Fibroblast of villous mesenchyme (primary cell): ENCODE results near the gene GPR151. TPM values are rescaled to one million over a fixed set of nuclear protein-coding genes. Genes with fewer than 3 reads are reported as not detected.

ENCODE experiments used
- DNase-seq: peaks from one replicate; pipeline ENCODE4 v3.0.0-alpha.2; 2010; ENCODE audit warnings: low read depth
- H3K4me3 ChIP-seq: 2 replicates; pipeline ENCODE4 v1.5.1; 2011; ENCODE audit warnings: low read depth, mild to moderate bottlenecking, low read length
- total RNA-seq: library from RNA; depleted of rRNA; stranded (reverse); fragments of >200 nt; gene quantifications from 2 replicates; pipeline ENCODE4 v1.2.3, GENCODE V29; 2012
- TF ChIP-seq, protein P1 (sequence below): IDR thresholded peaks from 2 replicates; pipeline ENCODE4 v1.5.1; 2012; ENCODE audit warnings: low read depth, mild to moderate bottlenecking, low read length; ENCODE audit not compliant: insufficient read depth

Gene GPR151
- total RNA-seq, 1 donor: not detected

DNA sequence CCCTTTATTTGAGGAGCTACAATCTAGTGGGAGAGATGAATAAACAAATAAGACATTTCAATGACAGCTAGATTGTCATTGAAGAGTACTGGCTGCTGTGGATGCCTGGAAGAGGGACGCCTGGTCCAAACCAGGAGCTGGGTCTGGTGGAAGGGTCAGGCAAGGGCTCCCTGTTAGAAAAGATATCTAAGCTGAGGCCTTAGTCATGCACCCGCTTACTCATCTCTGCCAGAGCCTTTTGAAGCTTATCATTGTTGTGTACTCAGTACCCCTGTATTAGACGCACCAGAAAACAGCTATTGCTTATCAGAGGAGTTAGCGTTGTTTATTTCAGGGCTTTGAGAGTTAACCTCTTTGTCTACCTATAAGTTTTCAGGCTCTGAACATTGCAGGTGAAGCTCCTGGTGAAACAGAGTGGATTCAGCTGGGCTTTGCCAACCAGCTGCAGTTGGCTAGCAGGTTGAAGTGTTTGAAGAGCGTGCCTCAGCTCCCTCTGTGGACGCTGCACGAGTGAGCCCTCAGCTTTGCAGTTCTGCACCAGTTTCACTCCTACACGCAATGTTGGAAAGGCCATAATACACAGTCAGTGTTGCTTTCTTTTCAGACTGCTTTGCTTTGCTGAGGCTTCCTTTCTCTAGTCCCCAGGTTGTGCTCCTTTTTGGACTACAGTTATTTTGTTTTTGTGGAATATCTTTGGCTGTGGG is 5.6 kb upstream of the GPR151 start:
- no peak overlapping the region for H3K4me3 ChIP-seq
- TF ChIP-seq, protein P1, sequence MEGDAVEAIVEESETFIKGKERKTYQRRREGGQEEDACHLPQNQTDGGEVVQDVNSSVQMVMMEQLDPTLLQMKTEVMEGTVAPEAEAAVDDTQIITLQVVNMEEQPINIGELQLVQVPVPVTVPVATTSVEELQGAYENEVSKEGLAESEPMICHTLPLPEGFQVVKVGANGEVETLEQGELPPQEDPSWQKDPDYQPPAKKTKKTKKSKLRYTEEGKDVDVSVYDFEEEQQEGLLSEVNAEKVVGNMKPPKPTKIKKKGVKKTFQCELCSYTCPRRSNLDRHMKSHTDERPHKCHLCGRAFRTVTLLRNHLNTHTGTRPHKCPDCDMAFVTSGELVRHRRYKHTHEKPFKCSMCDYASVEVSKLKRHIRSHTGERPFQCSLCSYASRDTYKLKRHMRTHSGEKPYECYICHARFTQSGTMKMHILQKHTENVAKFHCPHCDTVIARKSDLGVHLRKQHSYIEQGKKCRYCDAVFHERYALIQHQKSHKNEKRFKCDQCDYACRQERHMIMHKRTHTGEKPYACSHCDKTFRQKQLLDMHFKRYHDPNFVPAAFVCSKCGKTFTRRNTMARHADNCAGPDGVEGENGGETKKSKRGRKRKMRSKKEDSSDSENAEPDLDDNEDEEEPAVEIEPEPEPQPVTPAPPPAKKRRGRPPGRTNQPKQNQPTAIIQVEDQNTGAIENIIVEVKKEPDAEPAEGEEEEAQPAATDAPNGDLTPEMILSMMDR: no peak
- no peak for DNase-seq

- TF ChIP-seq, protein P1: no peak
- H3K4me3 ChIP-seq: no peak overlapping the region
- no peak for DNase-seq
Observed at GRCh38 chr5:146520731-146521130, 4.7 kb upstream of the GPR151 start.

GRCh38 chr5:146519554-146519953 is 3.6 kb upstream of the GPR151 start:
- TF ChIP-seq, protein P1: no peak
- H3K4me3 ChIP-seq: no peak overlapping the region
- no peak for DNase-seq

DNA sequence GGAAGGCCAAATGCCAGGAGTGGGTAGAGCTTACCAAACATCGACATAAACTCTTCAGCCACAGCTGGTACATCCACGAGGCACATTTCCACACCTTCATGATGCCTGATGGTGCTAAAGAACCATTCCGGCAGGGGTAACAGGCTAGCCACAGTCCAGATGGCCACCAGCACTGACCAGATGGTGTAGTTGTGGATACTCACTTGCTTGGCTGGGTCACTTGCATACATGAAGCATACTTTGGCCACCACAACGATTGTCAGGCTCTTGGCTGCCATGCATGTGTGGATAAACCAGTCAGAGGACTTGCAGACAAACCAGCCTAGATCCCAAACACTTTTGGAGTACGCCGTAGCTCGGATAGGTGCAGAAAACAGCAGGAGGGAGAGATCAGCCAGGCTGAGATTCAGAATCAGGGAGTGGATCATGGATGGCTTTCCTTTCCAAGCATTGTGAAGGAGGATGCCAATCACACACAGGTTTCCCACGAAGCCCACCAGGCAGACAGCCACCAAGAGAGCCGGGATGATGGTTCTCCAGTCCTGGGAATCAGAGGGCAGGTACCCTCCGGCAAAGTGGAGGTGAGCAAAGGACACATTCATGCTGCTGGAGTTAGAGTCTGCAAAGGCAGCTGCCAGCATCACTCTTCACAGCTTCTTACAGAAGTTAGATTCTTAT is 378 bp downstream of the GPR151 start:
- TF ChIP-seq, protein P1: no peak
- no peak for DNase-seq
- H3K4me3 ChIP-seq: no peak overlapping the region

GRCh38 chr5:146514575-146514974 is 1.4 kb downstream of the GPR151 start:
- no peak overlapping the region for H3K4me3 ChIP-seq
- DNase-seq: no peak
- TF ChIP-seq, protein P1: no peak

DNA sequence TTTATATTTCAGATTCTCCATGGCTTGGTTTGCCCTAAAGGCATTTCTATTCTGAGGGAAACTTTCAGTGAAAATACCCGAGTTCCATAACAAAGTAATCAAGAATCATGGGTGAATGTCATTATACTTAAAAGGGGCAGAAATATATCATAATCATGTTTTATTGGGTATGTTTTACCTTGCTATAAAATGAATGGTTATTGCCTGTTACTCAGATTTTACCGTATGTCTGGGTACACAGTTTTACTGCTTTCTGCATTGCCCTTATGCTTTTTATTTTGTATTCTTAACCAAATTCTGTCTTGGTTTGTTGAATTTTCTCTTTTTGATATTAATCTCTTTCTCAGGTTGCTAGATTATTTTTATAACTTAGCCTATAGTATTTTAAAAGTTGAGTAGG is 2.5 kb downstream of the GPR151 start:
- no peak overlapping the region for H3K4me3 ChIP-seq
- no peak for DNase-seq
- TF ChIP-seq, protein P1: no peak
